Left lung (tissue), 10 donors: ENCODE data around the gene MAML2. TPM values are rescaled to one million over a fixed set of nuclear protein-coding genes. Genes with fewer than 3 reads are reported as not detected.

Source experiments
- ATAC-seq: fragments of 200-7000 bp; cut with Tn5 transposase; one replicate; pipeline ENCODE4 v1.9.1; 2020; ENCODE audit warnings: moderate library complexity
- DNase-seq, 4 donors: peaks; one replicate each; pipeline ENCODE4 v3.0.0-alpha.2; 2013 to 2020
- H3K27ac ChIP-seq, 2 donors: fragments of 200-600 bp; sonication (generic) in 1 of 2; one replicate each; pipeline versions ENCODE4 v1.5.0 to v1.8.0; 2020 to 2021
- H3K27me3 ChIP-seq, 2 donors: fragments of 200-600 bp; sonication (generic) in 1 of 2; one replicate each; pipeline versions ENCODE4 v1.5.0 to v1.8.0; 2020 to 2021
- H3K36me3 ChIP-seq, 2 donors: fragments of 200-600 bp; sonication (generic) in 1 of 2; one replicate each; pipeline versions ENCODE4 v1.5.0 to v1.8.0; 2020 to 2021
- H3K4me1 ChIP-seq, 2 donors: fragments of 200-600 bp; one replicate each; pipeline ENCODE4 v1.8.0; 2021
- H3K4me3 ChIP-seq, 2 donors: fragments of 200-600 bp; sonication (generic) in 1 of 2; one replicate each; pipeline versions ENCODE4 v1.5.0 to v1.8.0; 2020 to 2021; ENCODE audit warnings: mild to moderate bottlenecking in 1 of 2
- H3K9me3 ChIP-seq, 2 donors: fragments of 200-600 bp; sonication (generic) in 1 of 2; one replicate each; pipeline versions ENCODE4 v1.5.0 to v1.8.0; 2020 to 2021
- CTCF ChIP-seq, 2 donors: fragments of 200-600 bp; sonication (generic) in 1 of 2; IDR thresholded peaks; one replicate each; pipeline versions ENCODE4 v1.5.0 to v1.8.0; 2021; ENCODE audit warnings: antibody characterized with exemption in 2 of 2
- intact Hi-C, 2 donors: fragments of 100-400 bp; cut with DNase I; formaldehyde crosslinking; loops; one replicate each; pipeline versions ENCODE4 v1.11.2 to v1.14.2; 2022
- polyA plus RNA-seq, 6 donors: library from polyadenylated mRNA; unstranded; fragments of 120-200 nt; gene quantifications; one replicate each; pipeline ENCODE4 v1.2.1, GENCODE V29; 2013; ENCODE audit not compliant: insufficient read length in 6 of 6
- total RNA-seq, 2 donors: library from RNA; stranded (reverse); fragmentation: NEBNext Ultra II Directional; extraction: Animal tissue kit (Norgen Biotek cat#: 25700); gene quantifications; one replicate each; pipeline ENCODE4 v1.2.1, GENCODE V29; 2021
- donor health status: DM: no; HTN: yes; CAD: no.
- donor health status: DM: no; HTN: no; CAD: no.

The MAML2 gene
- total and polyA plus RNA-seq, 8 donors: 18.7 to 44.0 (median 36.6) TPM

GRCh38 chr11:96002754-96003290, 340.2 kb downstream of the MAML2 start:
- no peak for TF ChIP-seq CTCF (IDR thresholded peaks at IDR 0.05)
- intact Hi-C loops: no loop called here
- Histone ChIP-seq H3K9me3 (no peaks in the 10 kb centered on the region), H3K4me1 (peaks cover 3 to 5% of the 10 kb centered on the region in 2 donors), H3K36me3 (no peaks in the 10 kb centered on the region), H3K4me3 (no peak overlapping the region), H3K27me3 (no peaks in the 10 kb centered on the region), H3K27ac (no peak overlapping the region)
- DNase-seq (no peak), ATAC-seq (no peak)

GRCh38 chr11:96002339-96002738, 340.7 kb downstream of the MAML2 start:
- no peak for ATAC-seq
- TF ChIP-seq CTCF (IDR thresholded peaks at IDR 0.05): no peak

GRCh38 chr11:96001037-96001436, 342.0 kb downstream of the MAML2 start:
- H3K4me3 ChIP-seq: no peak overlapping the region
- peak overlapping the region; percentile 61 to 64 for H3K27ac ChIP-seq
- H3K36me3 ChIP-seq: no peaks in the 10 kb centered on the region
- peak in 3 of 4 donors; percentile 57 to 90 (median 73) for DNase-seq
- peak; percentile 81 for ATAC-seq
- no peaks in the 10 kb centered on the region for H3K9me3 ChIP-seq
- intact Hi-C loops: no loop called here
- peaks cover 3 to 5% of the 10 kb centered on the region in 2 donors for H3K4me1 ChIP-seq
- TF ChIP-seq CTCF (IDR thresholded peaks at IDR 0.05): no peak
- no peaks in the 10 kb centered on the region for H3K27me3 ChIP-seq

More at GRCh38 chr11:96002339-96002738, 340.7 kb downstream of the MAML2 start:
- intact Hi-C loops: no loop called here
- Histone ChIP-seq H3K4me1 (peaks cover 3 to 5% of the 10 kb centered on the region in 2 donors), H3K9me3 (no peaks in the 10 kb centered on the region), H3K4me3 (no peak overlapping the region), H3K27me3 (no peaks in the 10 kb centered on the region), H3K27ac (no peak overlapping the region), H3K36me3 (no peaks in the 10 kb centered on the region)
- DNase-seq: no peak

- TF ChIP-seq CTCF (IDR thresholded peaks at IDR 0.05): no peak
- Histone ChIP-seq H3K9me3 (no peaks in the 10 kb centered on the region), H3K4me1 (peaks cover 3 to 5% of the 10 kb centered on the region in 2 donors), H3K27ac (peak overlapping the region; percentile 61 to 64), H3K27me3 (no peaks in the 10 kb centered on the region), H3K36me3 (no peaks in the 10 kb centered on the region), H3K4me3 (no peak overlapping the region)
- ATAC-seq (peak; percentile 26), DNase-seq (no peak)
- intact Hi-C loops: no loop called here
Observed at GRCh38 chr11:95999711-96000406, 343.1 kb downstream of the MAML2 start.

GRCh38 chr11:95996621-95997235, 346.3 kb downstream of the MAML2 start:
- no peak overlapping the region for H3K4me3 ChIP-seq
- H3K27me3 ChIP-seq: no peaks in the 10 kb centered on the region
- intact Hi-C loops: no loop called here
- TF ChIP-seq CTCF (IDR thresholded peaks at IDR 0.05): no peak
- no peaks in the 10 kb centered on the region for H3K36me3 ChIP-seq
- H3K4me1 ChIP-seq: peaks cover 7 to 8% of the 10 kb centered on the region in 2 donors
- H3K9me3 ChIP-seq: no peaks in the 10 kb centered on the region
- ATAC-seq (no peak), DNase-seq (peak in 1 of 4 donors; percentile 66)
- H3K27ac ChIP-seq: no peak overlapping the region
